ENCODE data around the gene NPAS3. TPM values are rescaled to one million over a fixed set of nuclear protein-coding genes. Genes with fewer than 3 reads are reported as not detected.

Gene NPAS3
- total RNA-seq, 1 experiment from 2014 or later: 0.35 TPM

DNA sequence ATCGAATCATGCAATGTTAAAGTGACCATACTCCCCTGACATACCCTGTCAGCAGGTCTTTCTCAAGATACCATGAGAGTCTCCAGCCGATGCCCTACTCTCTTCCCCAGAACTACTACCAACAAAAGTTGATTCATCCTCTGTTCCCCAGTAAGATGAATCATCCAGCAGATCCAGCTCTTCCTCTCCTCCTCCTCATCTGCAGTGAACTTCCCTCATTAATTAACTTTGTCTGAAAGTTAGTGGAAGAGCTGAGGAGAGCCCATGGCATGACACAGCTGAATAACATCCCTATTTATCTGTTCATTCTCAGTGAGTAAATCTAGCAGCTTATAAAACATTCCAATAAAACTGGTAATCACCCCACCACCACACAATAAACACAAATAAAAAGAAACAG is 798.8 kb downstream of the NPAS3 start:
- H3K4me3 Mint-ChIP-seq (ENCODE audit: unreplicated experiment): no peak overlapping the region
- DNase-seq (ENCODE audit: unreplicated experiment): peak; percentile 18
- intact Hi-C loops (cut with micrococcal nuclease): no loop called here

GRCh38 chr14:33738029-33738428 is 799.4 kb downstream of the NPAS3 start:
- DNase-seq (ENCODE audit: unreplicated experiment): no peak
- POLR2A ChIA-PET: no interaction called here
- Mint-ChIP-seq H3K36me3 (ENCODE audit: insufficient read depth, unreplicated experiment) (no peaks in the 10 kb centered on the region), H3K9me3 (ENCODE audit: unreplicated experiment) (no peaks in the 10 kb centered on the region), H3K4me1 (ENCODE audit: insufficient read depth, unreplicated experiment) (peaks cover 6% of the 10 kb centered on the region), H3K27ac (ENCODE audit: low read depth, unreplicated experiment) (no peak overlapping the region), H3K27me3 (ENCODE audit: insufficient read depth, unreplicated experiment) (no peaks in the 10 kb centered on the region), H3K4me3 (ENCODE audit: unreplicated experiment) (no peak overlapping the region)
- intact Hi-C loops (cut with micrococcal nuclease): no loop called here
- CTCF ChIA-PET: interaction anchor here (0.5 to 0.9 kb wide), 2 partner anchors 67 to 486 kb away, joined by 3 read pairs; no protein-coding TSS in a partner anchor
- TF ChIP-seq, protein P1, sequence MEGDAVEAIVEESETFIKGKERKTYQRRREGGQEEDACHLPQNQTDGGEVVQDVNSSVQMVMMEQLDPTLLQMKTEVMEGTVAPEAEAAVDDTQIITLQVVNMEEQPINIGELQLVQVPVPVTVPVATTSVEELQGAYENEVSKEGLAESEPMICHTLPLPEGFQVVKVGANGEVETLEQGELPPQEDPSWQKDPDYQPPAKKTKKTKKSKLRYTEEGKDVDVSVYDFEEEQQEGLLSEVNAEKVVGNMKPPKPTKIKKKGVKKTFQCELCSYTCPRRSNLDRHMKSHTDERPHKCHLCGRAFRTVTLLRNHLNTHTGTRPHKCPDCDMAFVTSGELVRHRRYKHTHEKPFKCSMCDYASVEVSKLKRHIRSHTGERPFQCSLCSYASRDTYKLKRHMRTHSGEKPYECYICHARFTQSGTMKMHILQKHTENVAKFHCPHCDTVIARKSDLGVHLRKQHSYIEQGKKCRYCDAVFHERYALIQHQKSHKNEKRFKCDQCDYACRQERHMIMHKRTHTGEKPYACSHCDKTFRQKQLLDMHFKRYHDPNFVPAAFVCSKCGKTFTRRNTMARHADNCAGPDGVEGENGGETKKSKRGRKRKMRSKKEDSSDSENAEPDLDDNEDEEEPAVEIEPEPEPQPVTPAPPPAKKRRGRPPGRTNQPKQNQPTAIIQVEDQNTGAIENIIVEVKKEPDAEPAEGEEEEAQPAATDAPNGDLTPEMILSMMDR (IDR thresholded peaks at IDR 0.05; ENCODE audit: unreplicated experiment): no peak
- no TSS peak for BruUV-seq (replicated peaks)

More for the DNA sequence above, 798.8 kb downstream of the NPAS3 start:
- Mint-ChIP-seq H3K9me3 (ENCODE audit: unreplicated experiment) (no peaks in the 10 kb centered on the region), H3K4me1 (ENCODE audit: insufficient read depth, unreplicated experiment) (peaks cover 6% of the 10 kb centered on the region), H3K27ac (ENCODE audit: low read depth, unreplicated experiment) (no peak overlapping the region), H3K27me3 (ENCODE audit: insufficient read depth, unreplicated experiment) (no peaks in the 10 kb centered on the region), H3K36me3 (ENCODE audit: insufficient read depth, unreplicated experiment) (no peaks in the 10 kb centered on the region)
- TF ChIP-seq, protein P1 (IDR thresholded peaks at IDR 0.05; ENCODE audit: unreplicated experiment): no peak
- ChIA-PET CTCF (interaction anchor here (0.6 to 0.9 kb wide), 2 partner anchors 68 to 564 kb away, joined by 3 read pairs; no protein-coding TSS in a partner anchor), POLR2A (no interaction called here)
- no TSS peak for BruUV-seq (replicated peaks)

- intact Hi-C loops (cut with micrococcal nuclease): no loop called here
- TF ChIP-seq, protein P1 (IDR thresholded peaks at IDR 0.05; ENCODE audit: unreplicated experiment): no peak
- ChIA-PET CTCF (interaction anchor here (0.5 kb wide), 1 partner anchor 486 kb away, joined by 3 read pairs; no protein-coding TSS in a partner anchor), POLR2A (no interaction called here)
- no peaks in the 10 kb centered on the region for H3K36me3 Mint-ChIP-seq (ENCODE audit: insufficient read depth, unreplicated experiment)
- no peak for DNase-seq (ENCODE audit: unreplicated experiment)
- H3K27me3 Mint-ChIP-seq (ENCODE audit: insufficient read depth, unreplicated experiment): no peaks in the 10 kb centered on the region
- H3K4me1 Mint-ChIP-seq (ENCODE audit: insufficient read depth, unreplicated experiment): peaks cover 6% of the 10 kb centered on the region
- no peaks in the 10 kb centered on the region for H3K9me3 Mint-ChIP-seq (ENCODE audit: unreplicated experiment)
- no peak overlapping the region for H3K4me3 Mint-ChIP-seq (ENCODE audit: unreplicated experiment)
- BruUV-seq (replicated peaks): no TSS peak
- H3K27ac Mint-ChIP-seq (ENCODE audit: low read depth, unreplicated experiment): no peak overlapping the region
These were observed 799.8 kb downstream of the NPAS3 start for GRCh38 chr14:33738491-33738890.

DNA sequence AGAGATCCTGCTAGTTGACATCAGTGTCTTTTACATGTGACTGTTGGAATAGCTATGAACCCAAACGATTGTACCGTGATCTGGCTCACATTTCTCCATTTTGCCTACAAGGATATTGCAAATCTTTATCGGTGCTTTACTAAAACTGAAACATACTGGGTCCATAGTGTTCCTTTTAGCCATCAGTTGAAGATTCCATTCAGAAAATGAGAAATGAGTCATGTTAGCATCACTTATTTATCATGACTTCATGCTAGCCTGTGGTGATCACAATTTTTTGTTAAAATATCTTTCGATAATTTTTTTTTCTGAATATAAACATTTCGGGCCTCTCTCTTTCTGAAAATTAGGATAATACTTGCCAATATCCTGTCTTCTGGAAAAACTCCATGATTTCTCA is 801.9 kb downstream of the NPAS3 start:
- no peak overlapping the region for H3K4me3 Mint-ChIP-seq (ENCODE audit: unreplicated experiment)
- no peaks in the 10 kb centered on the region for H3K27me3 Mint-ChIP-seq (ENCODE audit: insufficient read depth, unreplicated experiment)
- no peaks in the 10 kb centered on the region for H3K36me3 Mint-ChIP-seq (ENCODE audit: insufficient read depth, unreplicated experiment)
- intact Hi-C loops (cut with micrococcal nuclease): no loop called here
- ChIA-PET CTCF (interaction anchor here (0.5 kb wide), 1 partner anchor 575 kb away, joined by 3 read pairs; no protein-coding TSS in a partner anchor), POLR2A (no interaction called here)
- H3K9me3 Mint-ChIP-seq (ENCODE audit: unreplicated experiment): no peaks in the 10 kb centered on the region
- TF ChIP-seq, protein P1 (IDR thresholded peaks at IDR 0.05; ENCODE audit: unreplicated experiment): no peak
- H3K4me1 Mint-ChIP-seq (ENCODE audit: insufficient read depth, unreplicated experiment): peaks cover 6% of the 10 kb centered on the region
- no peak overlapping the region for H3K27ac Mint-ChIP-seq (ENCODE audit: low read depth, unreplicated experiment)
- no peak for DNase-seq (ENCODE audit: unreplicated experiment)
- BruUV-seq (replicated peaks): no TSS peak
